HepG2 (cell line): ENCODE data around the gene HCFC1R1. TPM values are rescaled to one million over a fixed set of nuclear protein-coding genes. Genes with fewer than 3 reads are reported as not detected.
A peak's percentile ranks its signal among the peaks of the same experiment; 100 is the strongest.

Experiments
- CHD2 ChIP-seq: IDR thresholded peaks from 2 replicates; pipeline ENCODE4 v1.6.1; 2011; ENCODE audit warnings: low read depth, low read length, improper control_type of control experiment
- DPF2 ChIP-seq: sonication (generic); formaldehyde crosslinking; IDR thresholded peaks from 2 replicates; pipeline ENCODE4 v1.4.0; 2020; ENCODE audit warnings: mild to moderate bottlenecking, low read depth, missing genetic modification reagents, borderline replicate concordance
- MIER2 ChIP-seq: IDR thresholded peaks from 2 replicates; pipeline ENCODE4 v1.6.1; 2016; ENCODE audit warnings: missing biosample characterization, missing genetic modification reagents
- SP2 ChIP-seq: sonication (generic); formaldehyde crosslinking; IDR thresholded peaks from 2 replicates; pipeline ENCODE4 v1.5.1; 2020; ENCODE audit warnings: mild to moderate bottlenecking, missing genetic modification reagents
- THAP8 ChIP-seq: sonication (generic); formaldehyde crosslinking; IDR thresholded peaks from 2 replicates; pipeline ENCODE4 v1.5.1; 2020; ENCODE audit warnings: missing genetic modification reagents, mild to moderate bottlenecking, borderline replicate concordance
- ZBTB37 ChIP-seq: sonication (generic); formaldehyde crosslinking; IDR thresholded peaks from 2 replicates; pipeline ENCODE4 v1.4.0; 2020; ENCODE audit warnings: mild to moderate bottlenecking, missing genetic modification reagents
- ZKSCAN8 ChIP-seq: IDR thresholded peaks from 2 replicates; pipeline ENCODE4 v1.6.1; 2016; ENCODE audit warnings: borderline replicate concordance, missing genetic modification reagents, missing compliant biosample characterization
- ZNF782 ChIP-seq: sonication (generic); formaldehyde crosslinking; IDR thresholded peaks from 2 replicates; pipeline ENCODE4 v1.4.0; 2020; ENCODE audit warnings: missing genetic modification reagents, mild to moderate bottlenecking, borderline replicate concordance
- ZSCAN20 ChIP-seq: sonication (generic); formaldehyde crosslinking; IDR thresholded peaks from 2 replicates; pipeline ENCODE4 v1.4.0; 2020; ENCODE audit warnings: missing genetic modification reagents, mild to moderate bottlenecking, borderline replicate concordance
- polyA plus RNA-seq, 8 experiments: library from polyadenylated mRNA; depleted of rRNA in 3 of 8; stranded (reverse) in 7 of 8; unstranded in 1 of 8; fragments of >200 nt; fragmentation: Illumina TruSeq in 4 of 8; extraction: Trizol in 4 of 8; gene quantifications; 2 replicates each; pipeline versions ENCODE4 v1.2.1 to v1.2.3, GENCODE V29; 2011 to 2016; ENCODE audit warnings: low read depth in 4 of 8, missing spikeins in 1 of 8, mixed read lengths in 1 of 8; ENCODE audit not compliant: insufficient read depth in 1 of 8
- total RNA-seq, 5 experiments: library from RNA; depleted of rRNA; stranded (reverse); fragments of >200 nt; fragmentation: Illumina TruSeq; extraction: Trizol; gene quantifications; 2 replicates each; pipeline ENCODE4 v1.2.3, GENCODE V29; 2016; ENCODE audit warnings: low read depth in 1 of 5
- TF ChIP-seq, protein P1 (sequence below): sonication (generic); formaldehyde crosslinking; IDR thresholded peaks from 2 replicates; pipeline ENCODE4 v1.9.0; 2021; ENCODE audit warnings: mild to moderate bottlenecking, missing genetic modification reagents
- TF ChIP-seq, protein P2 (sequence below): sonication (generic); formaldehyde crosslinking; conservative IDR thresholded peaks from 2 replicates; pipeline ENCODE4 v1.8.0; 2022; ENCODE audit warnings: missing genetic modification reagents
- TF ChIP-seq, protein P3 (sequence below): sonication (generic); formaldehyde crosslinking; IDR thresholded peaks from 2 replicates; pipeline ENCODE4 v1.5.1; 2020; ENCODE audit warnings: mild to moderate bottlenecking, missing genetic modification reagents

The HCFC1R1 gene
- total and polyA plus RNA-seq, 2 of the 13 experiments (the other 11 are each of a cell fraction or from before 2014, with no cell fraction given): 13.8 to 16.1 TPM

DNA sequence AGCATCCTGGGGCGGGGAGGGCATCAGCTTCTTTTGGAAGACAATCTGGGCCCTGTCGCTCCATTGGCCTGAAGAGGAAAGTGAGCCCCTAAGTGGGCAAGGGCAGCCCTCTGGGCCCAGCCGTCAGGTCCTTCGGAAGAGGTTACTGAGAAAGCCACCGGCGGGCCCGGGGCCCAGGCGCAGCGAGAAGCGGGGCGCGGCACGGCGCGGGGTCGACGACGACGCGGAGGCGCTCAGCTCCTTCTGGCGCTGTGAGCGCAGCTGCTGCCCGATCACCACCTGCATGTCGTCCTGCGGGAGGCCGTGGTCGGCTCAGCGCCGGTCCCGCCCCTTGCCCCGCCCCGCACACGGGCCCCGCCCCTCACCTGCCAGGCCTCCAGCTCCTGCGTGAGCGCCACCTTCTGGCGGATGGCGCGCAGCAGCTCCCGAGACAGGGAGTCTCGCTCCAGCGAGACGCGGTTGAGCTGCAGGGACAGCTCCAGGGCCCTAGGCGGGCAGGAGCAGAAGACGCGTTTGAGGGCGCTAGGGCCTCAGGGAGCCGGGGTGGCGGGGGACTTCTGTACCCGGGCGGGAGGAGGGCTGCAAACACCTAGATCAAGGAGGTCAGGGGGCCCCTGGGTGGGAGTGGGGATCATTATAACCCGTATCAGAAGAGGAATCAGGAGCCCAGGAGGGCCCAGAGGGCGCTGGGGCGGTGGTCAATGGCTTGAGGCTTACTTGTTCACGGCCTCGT, 4.4 kb upstream of the HCFC1R1 start (continued):
- no peak for TF ChIP-seq DPF2 (CRISPR knock-in tag)
- TF ChIP-seq, protein P1, sequence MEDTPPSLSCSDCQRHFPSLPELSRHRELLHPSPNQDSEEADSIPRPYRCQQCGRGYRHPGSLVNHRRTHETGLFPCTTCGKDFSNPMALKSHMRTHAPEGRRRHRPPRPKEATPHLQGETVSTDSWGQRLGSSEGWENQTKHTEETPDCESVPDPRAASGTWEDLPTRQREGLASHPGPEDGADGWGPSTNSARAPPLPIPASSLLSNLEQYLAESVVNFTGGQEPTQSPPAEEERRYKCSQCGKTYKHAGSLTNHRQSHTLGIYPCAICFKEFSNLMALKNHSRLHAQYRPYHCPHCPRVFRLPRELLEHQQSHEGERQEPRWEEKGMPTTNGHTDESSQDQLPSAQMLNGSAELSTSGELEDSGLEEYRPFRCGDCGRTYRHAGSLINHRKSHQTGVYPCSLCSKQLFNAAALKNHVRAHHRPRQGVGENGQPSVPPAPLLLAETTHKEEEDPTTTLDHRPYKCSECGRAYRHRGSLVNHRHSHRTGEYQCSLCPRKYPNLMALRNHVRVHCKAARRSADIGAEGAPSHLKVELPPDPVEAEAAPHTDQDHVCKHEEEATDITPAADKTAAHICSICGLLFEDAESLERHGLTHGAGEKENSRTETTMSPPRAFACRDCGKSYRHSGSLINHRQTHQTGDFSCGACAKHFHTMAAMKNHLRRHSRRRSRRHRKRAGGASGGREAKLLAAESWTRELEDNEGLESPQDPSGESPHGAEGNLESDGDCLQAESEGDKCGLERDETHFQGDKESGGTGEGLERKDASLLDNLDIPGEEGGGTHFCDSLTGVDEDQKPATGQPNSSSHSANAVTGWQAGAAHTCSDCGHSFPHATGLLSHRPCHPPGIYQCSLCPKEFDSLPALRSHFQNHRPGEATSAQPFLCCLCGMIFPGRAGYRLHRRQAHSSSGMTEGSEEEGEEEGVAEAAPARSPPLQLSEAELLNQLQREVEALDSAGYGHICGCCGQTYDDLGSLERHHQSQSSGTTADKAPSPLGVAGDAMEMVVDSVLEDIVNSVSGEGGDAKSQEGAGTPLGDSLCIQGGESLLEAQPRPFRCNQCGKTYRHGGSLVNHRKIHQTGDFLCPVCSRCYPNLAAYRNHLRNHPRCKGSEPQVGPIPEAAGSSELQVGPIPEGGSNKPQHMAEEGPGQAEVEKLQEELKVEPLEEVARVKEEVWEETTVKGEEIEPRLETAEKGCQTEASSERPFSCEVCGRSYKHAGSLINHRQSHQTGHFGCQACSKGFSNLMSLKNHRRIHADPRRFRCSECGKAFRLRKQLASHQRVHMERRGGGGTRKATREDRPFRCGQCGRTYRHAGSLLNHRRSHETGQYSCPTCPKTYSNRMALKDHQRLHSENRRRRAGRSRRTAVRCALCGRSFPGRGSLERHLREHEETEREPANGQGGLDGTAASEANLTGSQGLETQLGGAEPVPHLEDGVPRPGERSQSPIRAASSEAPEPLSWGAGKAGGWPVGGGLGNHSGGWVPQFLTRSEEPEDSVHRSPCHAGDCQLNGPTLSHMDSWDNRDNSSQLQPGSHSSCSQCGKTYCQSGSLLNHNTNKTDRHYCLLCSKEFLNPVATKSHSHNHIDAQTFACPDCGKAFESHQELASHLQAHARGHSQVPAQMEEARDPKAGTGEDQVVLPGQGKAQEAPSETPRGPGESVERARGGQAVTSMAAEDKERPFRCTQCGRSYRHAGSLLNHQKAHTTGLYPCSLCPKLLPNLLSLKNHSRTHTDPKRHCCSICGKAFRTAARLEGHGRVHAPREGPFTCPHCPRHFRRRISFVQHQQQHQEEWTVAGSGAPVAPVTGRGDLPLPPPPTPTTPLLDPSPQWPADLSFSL (CRISPR knock-in tag): no peak
- TF ChIP-seq, protein P2, sequence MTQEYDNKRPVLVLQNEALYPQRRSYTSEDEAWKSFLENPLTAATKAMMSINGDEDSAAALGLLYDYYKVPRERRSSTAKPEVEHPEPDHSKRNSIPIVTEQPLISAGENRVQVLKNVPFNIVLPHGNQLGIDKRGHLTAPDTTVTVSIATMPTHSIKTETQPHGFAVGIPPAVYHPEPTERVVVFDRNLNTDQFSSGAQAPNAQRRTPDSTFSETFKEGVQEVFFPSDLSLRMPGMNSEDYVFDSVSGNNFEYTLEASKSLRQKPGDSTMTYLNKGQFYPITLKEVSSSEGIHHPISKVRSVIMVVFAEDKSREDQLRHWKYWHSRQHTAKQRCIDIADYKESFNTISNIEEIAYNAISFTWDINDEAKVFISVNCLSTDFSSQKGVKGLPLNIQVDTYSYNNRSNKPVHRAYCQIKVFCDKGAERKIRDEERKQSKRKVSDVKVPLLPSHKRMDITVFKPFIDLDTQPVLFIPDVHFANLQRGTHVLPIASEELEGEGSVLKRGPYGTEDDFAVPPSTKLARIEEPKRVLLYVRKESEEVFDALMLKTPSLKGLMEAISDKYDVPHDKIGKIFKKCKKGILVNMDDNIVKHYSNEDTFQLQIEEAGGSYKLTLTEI (CRISPR knock-in tag): no peak
- no peak for TF ChIP-seq ZSCAN20
- TF ChIP-seq SP2 (CRISPR knock-in tag): peak; percentile 42; the same call in 1 of the 2 replicates
- TF ChIP-seq ZBTB37 (CRISPR knock-in tag): no peak
- TF ChIP-seq THAP8 (CRISPR knock-in tag): no peak
- no peak for TF ChIP-seq ZKSCAN8 (CRISPR knock-in tag)
- TF ChIP-seq CHD2: no peak; the same call in 1 of the 2 replicates
- no peak for TF ChIP-seq ZNF782 (CRISPR knock-in tag)
- TF ChIP-seq, protein P3, sequence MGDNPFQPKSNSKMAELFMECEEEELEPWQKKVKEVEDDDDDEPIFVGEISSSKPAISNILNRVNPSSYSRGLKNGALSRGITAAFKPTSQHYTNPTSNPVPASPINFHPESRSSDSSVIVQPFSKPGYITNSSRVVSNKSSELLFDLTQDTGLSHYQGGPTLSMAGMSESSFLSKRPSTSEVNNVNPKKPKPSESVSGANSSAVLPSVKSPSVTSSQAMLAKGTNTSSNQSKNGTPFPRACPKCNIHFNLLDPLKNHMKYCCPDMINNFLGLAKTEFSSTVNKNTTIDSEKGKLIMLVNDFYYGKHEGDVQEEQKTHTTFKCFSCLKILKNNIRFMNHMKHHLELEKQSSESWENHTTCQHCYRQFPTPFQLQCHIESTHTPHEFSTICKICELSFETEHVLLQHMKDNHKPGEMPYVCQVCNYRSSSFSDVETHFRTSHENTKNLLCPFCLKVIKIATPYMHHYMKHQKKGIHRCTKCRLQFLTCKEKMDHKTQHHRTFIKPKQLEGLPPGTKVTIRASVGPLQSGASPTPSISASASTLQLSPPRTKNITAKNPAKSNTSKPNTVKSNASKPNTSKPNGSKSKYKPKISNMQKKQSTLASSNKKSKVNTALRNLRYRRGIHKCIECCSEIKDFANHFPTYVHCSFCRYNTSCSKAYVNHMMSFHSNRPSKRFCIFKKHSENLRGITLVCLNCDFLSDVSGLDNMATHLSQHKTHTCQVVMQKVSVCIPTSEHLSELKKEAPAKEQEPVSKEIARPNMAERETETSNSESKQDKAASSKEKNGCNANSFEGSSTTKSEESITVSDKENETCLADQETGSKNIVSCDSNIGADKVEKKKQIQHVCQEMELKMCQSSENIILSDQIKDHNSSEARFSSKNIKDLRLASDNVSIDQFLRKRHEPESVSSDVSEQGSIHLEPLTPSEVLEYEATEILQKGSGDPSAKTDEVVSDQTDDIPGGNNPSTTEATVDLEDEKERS (CRISPR knock-in tag): no peak
- no peak for TF ChIP-seq MIER2
